Stimulated activated CD8-positive, alpha-beta memory T cell treated with anti-CD3 and anti-CD28 coated beads, Interleukin-2, amount 100 ng/mL, for 1 hour (primary cell): ENCODE data around the gene LRRC14B.
"Not testable (repeated sequence)": the region's sequence is repeated elsewhere in the genome, so short reads cannot be mapped to it uniquely, and the experiment has no call there.

Experiments used
- DNase-seq, 2 donors: peaks; one replicate each; pipeline ENCODE4 v3.0.0-alpha.2; 2020; ENCODE audit warnings: low read depth in 2 of 2

LRRC14B gene

DNA sequence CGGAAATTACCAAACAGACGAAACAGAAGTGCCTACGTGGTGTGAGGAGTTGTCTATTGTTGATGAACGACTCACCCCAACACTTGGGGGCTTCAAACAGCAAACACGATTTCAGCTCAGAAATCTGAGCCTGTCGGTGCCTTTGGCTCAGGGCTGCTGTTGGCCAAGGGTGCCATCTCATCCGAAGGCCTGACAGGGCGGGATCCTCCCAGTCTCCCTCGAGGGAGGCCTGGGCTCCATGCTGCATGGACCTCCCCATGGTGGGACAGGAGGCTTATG, 1.3 kb downstream of the LRRC14B start:
- no peak for DNase-seq

GRCh38 chr5:192970-193831, 1.9 kb downstream of the LRRC14B start:
- DNase-seq = no peak

- no peak for DNase-seq
Measured at GRCh38 chr5:194102-194501, 2.8 kb downstream of the LRRC14B start.

GRCh38 chr5:194603-195209, 3.4 kb downstream of the LRRC14B start:
- no peak for DNase-seq

DNA sequence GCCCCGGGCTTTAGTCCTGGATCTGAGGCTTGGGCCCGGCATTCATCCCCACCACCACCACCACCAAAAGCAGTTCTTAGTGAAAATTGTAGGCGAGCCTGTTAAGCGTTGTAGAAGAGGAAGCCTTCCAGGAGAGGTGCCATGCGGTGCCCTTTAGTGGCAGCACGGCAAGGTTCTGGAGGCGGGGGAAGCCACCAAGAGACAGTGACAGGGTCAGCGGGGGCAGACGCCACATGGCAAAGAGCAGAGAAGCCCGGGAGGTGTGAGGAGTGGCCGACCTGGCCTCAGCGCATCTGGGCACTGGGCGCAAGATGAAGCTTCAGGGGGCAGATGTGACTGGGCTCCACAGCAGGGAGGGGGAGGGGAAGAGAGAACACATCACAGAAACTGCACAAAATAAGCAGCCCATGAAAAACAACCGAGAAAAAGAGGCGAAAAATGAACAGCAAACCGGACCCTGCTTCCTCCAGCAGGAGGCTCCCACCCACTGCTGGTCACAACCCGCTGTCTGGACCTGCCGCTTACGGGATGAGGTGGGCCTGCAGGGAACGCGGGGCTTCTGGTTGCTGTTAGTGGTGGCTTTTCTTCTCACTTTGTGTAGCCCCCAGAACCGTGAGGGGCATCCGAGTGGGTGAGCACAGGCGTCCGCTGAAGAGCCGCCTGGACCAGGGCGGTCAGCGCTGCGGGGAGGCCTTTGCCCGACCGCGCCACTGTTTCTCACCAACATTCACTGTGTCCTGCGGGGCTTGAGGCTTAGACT, 4.3 kb downstream of the LRRC14B start:
- no peak for DNase-seq

DNA sequence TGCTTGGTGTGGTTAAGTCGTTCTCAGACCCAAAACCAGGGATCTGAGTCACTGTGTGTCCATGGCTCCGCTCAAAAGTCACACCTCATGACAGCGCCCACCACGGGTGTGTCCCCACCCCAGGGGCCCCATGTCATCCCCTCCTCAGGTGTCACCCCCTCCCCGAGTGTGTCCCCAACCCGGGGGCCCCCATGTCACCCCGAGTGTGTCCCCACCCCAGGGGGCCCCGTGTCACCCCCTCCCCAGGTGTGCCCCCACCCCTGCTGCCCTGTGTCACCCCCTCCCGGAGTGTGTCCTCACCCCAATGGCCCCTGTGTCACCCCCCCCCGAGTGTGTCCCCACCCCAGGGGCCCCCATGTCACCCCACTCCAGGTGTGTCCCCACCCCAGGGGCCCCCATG, 5.1 kb downstream of the LRRC14B start:
- no peak for DNase-seq

DNA sequence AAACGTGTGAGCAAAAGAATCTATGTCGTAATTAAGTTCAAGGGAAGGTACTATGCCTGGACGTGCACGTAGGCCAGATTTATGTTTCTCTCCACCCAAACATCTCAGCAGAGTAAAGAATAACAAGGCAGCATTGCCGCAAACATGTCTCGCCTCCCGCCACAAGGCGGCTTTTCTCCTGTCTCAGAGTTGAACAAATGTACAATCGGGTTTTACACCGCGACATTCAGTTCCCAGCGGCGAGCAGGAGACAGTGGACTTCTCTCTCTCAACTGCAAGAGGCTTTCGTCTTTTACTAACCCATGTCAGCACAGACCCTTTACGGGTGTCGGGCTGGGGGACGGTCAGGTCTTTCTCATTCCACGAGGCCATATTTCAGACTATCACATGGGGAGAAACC, 5.7 kb downstream of the LRRC14B start:
- not testable (repeated sequence) for DNase-seq

DNA sequence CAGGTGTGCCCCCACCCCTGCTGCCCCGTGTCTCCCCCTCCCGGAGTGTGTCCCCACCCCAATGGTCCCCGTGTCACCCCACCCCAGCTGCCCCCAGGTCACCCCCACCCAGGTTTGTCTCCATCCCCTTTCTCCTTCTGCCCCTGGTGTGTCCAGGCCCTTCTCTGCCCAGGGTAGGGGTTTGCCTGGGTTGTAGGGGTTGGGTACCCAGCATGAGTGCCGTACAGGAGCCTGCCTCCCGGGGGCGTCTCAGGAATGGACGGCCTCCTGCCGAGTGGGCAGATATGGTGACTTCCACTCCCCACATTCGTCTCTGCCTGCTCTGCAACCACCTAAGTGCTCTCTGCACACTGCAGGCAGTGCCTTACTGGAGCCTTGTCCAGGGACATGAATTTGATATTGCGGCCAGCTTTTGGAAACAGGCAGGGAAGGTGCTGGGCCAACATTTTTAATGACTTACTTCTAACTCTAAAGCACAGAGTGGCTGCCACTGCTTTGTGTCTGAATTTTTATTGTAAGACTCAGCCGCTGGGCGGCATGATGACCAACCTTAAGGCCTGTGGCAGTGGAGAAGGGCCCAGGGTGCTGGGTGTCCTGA, 6.7 kb downstream of the LRRC14B start:
- DNase-seq = no peak

DNA sequence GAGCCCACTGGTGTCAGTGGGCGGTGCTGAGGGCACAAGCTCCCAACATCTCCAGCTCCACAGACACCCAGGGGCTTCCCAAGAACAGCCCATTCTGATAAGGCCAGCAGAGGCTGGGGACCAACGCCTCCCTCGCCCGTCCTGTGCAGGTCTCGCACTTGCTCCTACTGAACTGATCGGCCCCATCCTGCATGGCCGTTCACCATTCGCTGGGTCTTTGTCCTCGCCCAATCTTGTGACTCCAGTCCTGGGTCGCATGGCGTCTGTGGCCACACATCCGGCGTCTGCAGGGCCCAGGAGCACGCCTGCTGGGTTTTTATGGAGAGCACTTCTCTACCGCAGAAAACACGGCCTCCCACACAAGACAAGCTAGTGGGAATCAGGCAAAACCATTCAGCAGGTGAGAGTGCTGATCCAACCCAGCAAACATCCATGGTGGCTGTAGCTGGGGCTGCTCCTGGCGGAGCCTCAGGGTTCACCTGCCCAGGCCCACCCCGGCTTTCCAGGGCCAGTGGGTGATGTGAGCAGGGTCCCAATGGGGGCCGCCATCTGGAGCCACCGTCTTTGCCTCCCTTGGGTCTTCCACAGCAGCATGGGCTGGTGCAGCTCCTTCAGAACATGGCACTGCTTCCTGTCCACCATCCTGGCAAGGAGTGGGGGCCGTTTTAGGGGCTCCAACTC, 7.4 kb downstream of the LRRC14B start:
- DNase-seq = no peak

DNA sequence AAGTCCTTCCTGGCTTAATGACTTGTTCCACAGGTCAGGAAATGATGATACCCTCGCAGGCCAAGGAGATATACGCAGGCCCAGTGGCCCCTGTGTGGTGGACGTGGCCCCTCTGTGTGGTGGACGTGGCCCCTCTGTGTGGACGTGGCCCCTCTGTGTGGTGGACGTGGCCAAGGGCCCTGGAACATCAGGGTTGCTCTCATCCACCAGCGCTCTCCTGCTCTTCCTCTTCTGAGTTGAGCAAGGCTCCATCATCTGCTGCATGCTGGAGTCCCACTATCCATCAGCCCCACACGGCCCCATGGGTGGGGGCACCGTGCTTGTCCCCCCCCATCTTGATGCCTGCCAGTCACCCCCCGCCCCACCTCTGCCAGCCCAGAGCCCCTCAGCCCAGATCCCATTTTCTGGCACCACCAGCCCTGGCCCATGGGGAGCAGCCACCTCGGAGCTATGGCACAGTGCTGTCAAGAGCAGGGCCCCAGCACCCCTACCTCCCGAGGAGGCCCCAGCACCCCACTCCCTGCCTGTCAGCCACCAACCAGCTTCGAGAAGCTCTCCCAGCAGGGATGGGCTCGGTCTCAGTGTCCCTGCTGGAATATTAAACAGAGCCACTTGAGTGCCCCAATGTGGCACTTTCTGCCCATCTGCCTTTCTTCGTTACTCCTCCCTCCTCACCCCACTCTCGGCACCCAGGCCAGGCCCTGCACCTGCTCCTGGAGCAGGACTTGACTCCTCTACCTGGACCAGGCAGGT, 8.1 kb downstream of the LRRC14B start:
- DNase-seq = no peak

DNA sequence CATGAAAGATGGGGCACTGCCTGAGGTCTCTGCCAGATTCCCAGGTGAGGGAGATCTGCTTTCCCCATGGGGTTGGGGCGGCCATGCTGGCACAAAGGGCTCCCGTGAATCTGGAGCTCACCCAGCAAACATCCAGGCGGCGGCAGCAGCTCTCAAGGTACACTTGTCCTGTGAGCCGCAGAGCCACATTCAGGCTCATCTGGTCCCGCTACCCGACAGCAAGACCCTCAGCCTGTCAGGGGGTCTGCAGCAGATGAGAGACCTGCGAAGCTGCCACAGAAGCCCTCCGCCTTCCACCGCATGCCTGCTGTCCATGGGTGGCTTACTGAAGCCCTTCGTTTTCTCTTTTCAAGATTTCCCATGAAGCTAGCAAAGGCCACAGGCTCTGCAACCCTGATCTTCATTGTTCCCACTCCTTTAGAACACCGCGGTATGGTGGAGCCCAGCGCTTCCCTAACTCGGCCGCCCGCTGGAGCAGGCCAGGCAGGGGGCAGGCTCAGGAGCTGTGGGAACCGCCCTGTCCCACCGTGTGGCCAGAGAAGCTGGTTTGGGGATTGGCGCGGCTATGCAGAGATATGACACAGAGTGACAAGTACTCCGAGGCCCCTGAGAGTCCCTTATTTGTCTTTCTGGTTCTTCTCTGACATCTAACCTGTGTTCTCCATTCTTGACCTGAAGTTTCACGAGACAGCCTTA, 8.8 kb downstream of the LRRC14B start:
- no peak for DNase-seq

DNA sequence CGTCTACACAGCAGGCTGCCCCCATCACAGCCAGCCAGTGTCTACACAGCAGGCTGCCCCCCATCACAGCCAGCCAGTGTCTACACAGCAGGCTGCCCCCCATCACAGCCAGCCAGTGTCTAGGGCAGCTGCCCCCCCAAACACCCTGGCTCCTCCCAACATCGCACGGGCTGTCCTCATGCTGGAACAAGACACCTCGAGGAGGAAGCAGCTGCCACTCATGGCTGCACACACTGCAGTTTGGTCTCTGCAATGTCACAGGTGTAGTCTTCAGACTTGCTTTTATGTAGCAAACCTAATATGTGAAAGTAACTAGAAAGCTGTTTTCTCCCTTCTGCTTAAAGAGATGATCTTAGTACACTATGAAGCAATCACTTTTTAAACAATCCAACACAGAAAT, 9.7 kb downstream of the LRRC14B start:
- no peak for DNase-seq

GRCh38 chr5:201672-202071, 10.4 kb downstream of the LRRC14B start:
- DNase-seq = no peak

- no peak for DNase-seq
Measured at GRCh38 chr5:203246-203930, 12.1 kb downstream of the LRRC14B start.

GRCh38 chr5:204001-204400, 12.7 kb downstream of the LRRC14B start:
- no peak for DNase-seq

DNA sequence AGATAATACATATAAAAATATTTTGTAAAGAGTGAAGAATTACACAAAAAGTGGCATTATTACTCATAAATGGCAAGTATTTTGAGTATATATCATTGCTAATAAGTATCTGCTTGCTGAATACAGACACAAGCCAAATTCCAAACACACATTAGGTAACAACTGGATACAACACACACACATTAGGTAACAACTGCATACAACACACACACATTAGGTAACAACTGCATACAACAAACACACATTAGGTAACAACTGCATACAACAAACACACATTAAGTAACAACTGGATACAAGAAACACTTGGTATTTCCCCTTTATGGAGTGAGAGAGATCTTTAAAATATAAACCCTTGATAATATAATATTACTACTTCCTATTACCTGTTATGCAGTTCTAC, 13.2 kb downstream of the LRRC14B start:
- no peak for DNase-seq

DNA sequence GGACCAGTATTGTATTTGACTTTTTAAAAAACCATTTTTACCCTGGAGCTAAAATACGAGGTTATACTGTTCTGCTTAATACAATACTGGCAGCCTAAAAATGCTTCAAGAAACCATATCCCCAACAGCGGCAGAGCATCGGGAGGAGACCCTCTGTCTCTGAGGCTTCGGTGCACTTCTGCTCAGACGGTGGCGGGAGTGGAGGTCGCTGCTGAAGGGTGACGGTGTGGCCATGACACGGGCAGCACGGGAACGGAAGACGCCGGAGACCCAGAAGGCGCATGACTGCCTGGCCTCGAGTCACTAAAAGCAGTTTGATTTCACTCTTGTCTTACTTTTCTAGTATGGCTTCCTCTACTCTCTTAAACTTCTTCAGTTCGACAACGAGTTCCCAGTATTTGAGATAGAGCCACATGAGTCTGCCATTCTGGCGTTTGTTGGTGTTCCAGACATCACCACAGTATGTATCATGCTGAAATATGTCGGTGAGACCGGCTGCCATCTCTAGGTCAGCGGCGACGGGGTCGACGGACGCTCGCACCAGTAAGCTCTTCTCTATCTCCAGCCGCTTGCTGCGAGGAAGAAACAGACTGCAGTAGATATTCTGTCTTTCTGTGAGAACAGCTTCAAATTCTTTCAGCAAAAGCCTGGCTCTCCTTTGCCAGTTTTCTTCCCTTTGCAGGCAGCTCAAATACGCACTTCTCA, 13.8 kb downstream of the LRRC14B start:
- DNase-seq = no peak

- no peak for DNase-seq
Measured at GRCh38 chr5:206406-206805, 15.1 kb downstream of the LRRC14B start.

DNA sequence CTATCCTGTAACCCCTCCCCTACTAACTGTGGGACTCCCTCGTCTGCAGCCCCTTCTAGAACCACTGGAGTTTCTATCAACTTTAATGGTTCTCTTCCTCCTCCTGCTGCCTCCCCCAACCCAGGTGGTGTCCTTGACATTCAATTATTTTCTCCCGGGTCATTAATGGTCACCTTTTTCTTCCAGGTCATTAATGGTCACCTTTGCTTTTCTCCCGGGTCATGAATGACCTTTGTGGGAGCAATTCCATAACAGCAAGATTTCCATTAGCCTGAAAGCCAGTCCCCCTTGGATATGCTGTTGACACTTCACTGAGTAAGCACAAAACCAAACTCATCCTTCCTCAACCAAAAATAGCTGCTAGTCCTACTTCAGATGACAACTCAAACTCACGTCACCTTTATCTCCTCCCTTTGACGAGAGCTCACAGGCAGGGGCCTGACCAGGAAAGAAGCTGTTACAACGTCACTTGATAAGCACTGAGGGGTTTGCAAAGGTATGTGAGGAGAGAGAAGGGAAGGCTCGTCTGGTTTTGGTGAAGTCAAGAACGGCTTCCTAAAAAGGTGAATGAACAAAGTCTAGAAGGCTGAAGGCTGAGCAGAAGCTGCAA, 15.7 kb downstream of the LRRC14B start:
- no peak for DNase-seq
